Head of caudate nucleus (tissue), 42 donors: ENCODE results near the gene GCNT1.
"Not testable (repeated sequence)": the region's sequence is repeated elsewhere in the genome, so short reads cannot be mapped to it uniquely, and the experiment has no call there.

Source experiments
- DNase-seq, 42 donors: peaks; one replicate each; pipeline versions ENCODE4 v3.0.0 to v3.0.0-alpha.2; 2020 to 2021; ENCODE audit warnings: mixed read lengths in 7 of 42
- intact Hi-C: fragments of 100-400 bp; cut with DNase I; formaldehyde crosslinking; loops from one replicate; pipeline ENCODE4 v1.15.0; 2022

GCNT1 gene

GRCh38 chr9:76458903-76459693 is at the start of gene GCNT1:
Gene GCNT1, plus strand, starts transcription at chr9:76459182. Its CDS starts 43,200 bp downstream, at chr9:76502382.
- peak; percentile 12 to 88 (median 76) for DNase-seq
- intact Hi-C loops, result loop anchor here (10.0 kb wide), 1 partner anchor 206 kb away; no protein-coding TSS in a partner anchor

- intact Hi-C loops, result no loop called here
- DNase-seq, result no peak
Observed at GRCh38 chr9:76412638-76413037, 46.3 kb upstream of the GCNT1 start.

GRCh38 chr9:76413658-76414057 is 45.3 kb upstream of the GCNT1 start:
- DNase-seq, result no peak
- intact Hi-C loops, result no loop called here

- intact Hi-C loops, result no loop called here
- DNase-seq, result no peak
Observed at GRCh38 chr9:76414661-76415060, 44.3 kb upstream of the GCNT1 start.

- intact Hi-C loops, result no loop called here
- no peak for DNase-seq
Observed at GRCh38 chr9:76415154-76415553, 43.8 kb upstream of the GCNT1 start.

- intact Hi-C loops, result no loop called here
- DNase-seq, result no peak
Observed at GRCh38 chr9:76415731-76416130, 43.3 kb upstream of the GCNT1 start.

GRCh38 chr9:76417394-76417793 is 41.6 kb upstream of the GCNT1 start:
- intact Hi-C loops, result no loop called here

GRCh38 chr9:76419782-76420380 is 39.1 kb upstream of the GCNT1 start:
- intact Hi-C loops, result no loop called here
- DNase-seq, result peak in 2 of 42 donors; percentile 6 to 10

More at GRCh38 chr9:76417394-76417793, 41.6 kb upstream of the GCNT1 start:
- no peak for DNase-seq

GRCh38 chr9:76423216-76424177 is 35.5 kb upstream of the GCNT1 start:
- intact Hi-C loops, result no loop called here
- no peak for DNase-seq

GRCh38 chr9:76424491-76424890 is 34.5 kb upstream of the GCNT1 start:
- intact Hi-C loops, result no loop called here
- no peak for DNase-seq

- intact Hi-C loops, result no loop called here
- no peak for DNase-seq
Observed at GRCh38 chr9:76425677-76426453, 33.1 kb upstream of the GCNT1 start.

- intact Hi-C loops, result no loop called here
- DNase-seq, result no peak
Observed at GRCh38 chr9:76426807-76427419, 32.1 kb upstream of the GCNT1 start.

GRCh38 chr9:76431601-76432000 is 27.4 kb upstream of the GCNT1 start:
- intact Hi-C loops, result no loop called here
- no peak for DNase-seq

GRCh38 chr9:76433406-76433805 is 25.6 kb upstream of the GCNT1 start:
- DNase-seq, result no peak
- intact Hi-C loops, result no loop called here

GRCh38 chr9:76433836-76434235 is 25.1 kb upstream of the GCNT1 start:
- intact Hi-C loops, result no loop called here
- no peak for DNase-seq

GRCh38 chr9:76434897-76435296 is 24.1 kb upstream of the GCNT1 start:
- intact Hi-C loops, DNase-seq: not testable (repeated sequence)

- intact Hi-C loops, DNase-seq: not testable (repeated sequence)
Observed at GRCh38 chr9:76437017-76437699, 21.8 kb upstream of the GCNT1 start.
